ENCODE results near the gene KDM7A.
A peak's percentile ranks its signal among the peaks of the same experiment; 100 is the strongest.

KDM7A gene

DNA sequence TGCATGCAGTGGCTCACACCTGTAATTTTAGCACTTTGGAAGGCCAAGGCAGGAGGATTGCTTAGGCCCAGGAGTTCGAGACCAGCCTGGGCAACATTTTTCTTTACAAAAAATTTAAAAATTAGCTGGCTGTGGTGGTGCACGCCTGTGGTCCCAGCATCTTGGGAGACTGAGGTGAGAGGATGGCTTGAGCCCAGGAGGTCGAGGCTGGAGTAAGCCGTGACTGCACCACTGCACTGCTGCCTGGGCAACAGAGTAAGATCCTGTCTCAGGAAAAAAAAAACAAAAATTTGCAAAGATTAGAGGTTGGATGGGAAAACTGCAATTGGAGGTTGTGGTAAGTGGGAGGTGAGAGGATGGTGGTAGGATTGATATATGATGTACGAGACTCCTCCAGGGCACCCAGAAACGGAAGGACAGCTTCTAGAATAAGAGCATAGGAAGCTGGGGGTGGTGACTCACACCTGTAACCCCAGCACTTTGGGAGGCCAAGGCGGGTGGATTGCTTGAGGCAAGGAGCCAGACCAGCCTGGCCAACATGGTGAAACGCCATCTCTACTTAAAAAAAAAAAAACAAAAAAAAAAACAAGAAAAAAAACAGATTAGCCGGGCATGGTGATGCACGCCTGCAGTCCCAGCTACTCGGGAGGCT is 94.9 kb downstream of the KDM7A start:
- peaks cover 3 to 5% of the 10 kb centered on the region in 2 donors for H3K4me1 ChIP-seq (ENCODE audit: control insufficient read depth in 1 of 2, insufficient read depth in 2 of 2, low read length in 2 of 2)
- H3K27ac ChIP-seq (ENCODE audit: low read length): no peak overlapping the region
- H3K4me3 ChIP-seq (ENCODE audit: low read depth in 1 of 2, low read length in 2 of 2): no peak overlapping the region
- no peaks in the 10 kb centered on the region for H3K9me3 ChIP-seq (ENCODE audit: control insufficient read depth in 1 of 2, low read length in 2 of 2)
- no peaks in the 10 kb centered on the region for H3K27me3 ChIP-seq (ENCODE audit: low read depth, low read length)
- H3K36me3 ChIP-seq (ENCODE audit: control insufficient read depth in 1 of 2, insufficient read depth in 2 of 2, low read length in 2 of 2): no peaks in the 10 kb centered on the region

DNA sequence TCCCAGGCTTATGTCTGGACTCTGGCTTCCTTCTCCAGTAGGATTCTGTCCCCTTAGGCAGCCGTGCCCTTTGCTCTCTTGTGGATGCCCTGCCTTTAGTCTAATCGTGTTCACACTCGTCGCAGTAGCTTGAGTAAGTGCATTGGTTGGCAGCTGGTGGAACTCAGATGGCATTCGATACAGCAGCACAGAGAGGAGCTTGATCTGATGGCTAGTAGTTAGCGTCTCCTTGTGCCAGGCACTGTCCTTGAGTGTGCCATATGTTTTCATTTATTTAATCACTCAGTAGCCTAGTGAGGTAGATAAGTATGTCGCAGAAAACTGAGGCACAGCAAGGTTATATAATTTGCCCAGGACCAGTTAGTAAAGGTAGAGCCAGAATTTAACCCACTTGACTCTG is 95.9 kb downstream of the KDM7A start:
- Histone ChIP-seq H3K4me3 (ENCODE audit: low read depth in 1 of 2, low read length in 2 of 2) (no peak overlapping the region), H3K36me3 (ENCODE audit: control insufficient read depth in 1 of 2, insufficient read depth in 2 of 2, low read length in 2 of 2) (no peaks in the 10 kb centered on the region), H3K4me1 (ENCODE audit: control insufficient read depth in 1 of 2, insufficient read depth in 2 of 2, low read length in 2 of 2) (peaks cover 3 to 5% of the 10 kb centered on the region in 2 donors), H3K27ac (ENCODE audit: low read length) (no peak overlapping the region), H3K27me3 (ENCODE audit: low read depth, low read length) (no peaks in the 10 kb centered on the region), H3K9me3 (ENCODE audit: control insufficient read depth in 1 of 2, low read length in 2 of 2) (no peaks in the 10 kb centered on the region)

DNA sequence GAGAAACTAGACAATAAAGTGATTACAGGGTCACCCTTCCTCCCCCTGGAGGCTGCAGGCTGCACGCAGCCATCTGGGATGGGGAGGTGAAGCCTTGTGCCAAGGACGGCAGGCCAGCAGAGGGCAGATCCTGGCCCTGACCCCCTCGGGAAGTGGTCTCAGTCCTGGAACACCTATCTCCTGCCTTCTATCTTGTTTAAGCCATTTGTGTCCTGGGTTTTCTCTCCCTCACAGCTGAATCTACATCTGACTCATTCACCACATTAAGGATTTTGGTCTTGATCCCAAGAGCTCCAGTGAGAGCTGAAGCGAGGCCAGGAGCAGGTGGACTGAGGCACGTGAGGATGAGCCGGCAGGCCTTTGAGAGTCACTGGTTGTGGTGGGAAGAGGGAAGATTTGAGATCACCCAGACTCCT is 97.7 kb downstream of the KDM7A start:
- Histone ChIP-seq H3K4me1 (ENCODE audit: control insufficient read depth in 1 of 2, insufficient read depth in 2 of 2, low read length in 2 of 2) (peaks cover 3 to 5% of the 10 kb centered on the region in 2 donors), H3K4me3 (ENCODE audit: low read depth in 1 of 2, low read length in 2 of 2) (no peak overlapping the region), H3K27ac (ENCODE audit: low read length) (no peak overlapping the region), H3K27me3 (ENCODE audit: low read depth, low read length) (no peaks in the 10 kb centered on the region), H3K9me3 (ENCODE audit: control insufficient read depth in 1 of 2, low read length in 2 of 2) (no peaks in the 10 kb centered on the region), H3K36me3 (ENCODE audit: control insufficient read depth in 1 of 2, insufficient read depth in 2 of 2, low read length in 2 of 2) (no peaks in the 10 kb centered on the region)

DNA sequence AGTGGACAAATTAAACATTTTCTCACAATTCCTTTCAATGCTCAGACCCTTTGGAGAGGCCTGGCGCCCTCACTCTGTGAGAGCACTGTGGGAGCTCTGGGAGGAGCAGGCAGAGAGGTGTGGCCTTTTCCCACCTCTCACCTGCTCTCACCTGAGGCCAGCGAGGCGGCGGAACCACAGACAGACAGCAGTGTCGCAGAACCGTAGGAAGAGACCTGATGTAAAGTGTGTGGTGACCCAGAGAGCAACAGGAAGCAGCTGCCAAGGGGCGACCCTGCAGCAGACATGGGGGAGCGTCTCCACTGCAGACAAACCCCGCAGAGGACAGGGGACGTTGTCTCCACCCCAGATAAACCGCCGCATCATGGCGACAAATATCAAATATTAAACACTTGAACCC is 98.4 kb downstream of the KDM7A start:
- peaks cover 3 to 5% of the 10 kb centered on the region in 2 donors for H3K4me1 ChIP-seq (ENCODE audit: control insufficient read depth in 1 of 2, insufficient read depth in 2 of 2, low read length in 2 of 2)
- no peak overlapping the region for H3K4me3 ChIP-seq (ENCODE audit: low read depth in 1 of 2, low read length in 2 of 2)
- H3K27me3 ChIP-seq (ENCODE audit: low read depth, low read length): no peaks in the 10 kb centered on the region
- H3K27ac ChIP-seq (ENCODE audit: low read length): no peak overlapping the region
- no peaks in the 10 kb centered on the region for H3K36me3 ChIP-seq (ENCODE audit: control insufficient read depth in 1 of 2, insufficient read depth in 2 of 2, low read length in 2 of 2)
- H3K9me3 ChIP-seq (ENCODE audit: control insufficient read depth in 1 of 2, low read length in 2 of 2): no peaks in the 10 kb centered on the region

DNA sequence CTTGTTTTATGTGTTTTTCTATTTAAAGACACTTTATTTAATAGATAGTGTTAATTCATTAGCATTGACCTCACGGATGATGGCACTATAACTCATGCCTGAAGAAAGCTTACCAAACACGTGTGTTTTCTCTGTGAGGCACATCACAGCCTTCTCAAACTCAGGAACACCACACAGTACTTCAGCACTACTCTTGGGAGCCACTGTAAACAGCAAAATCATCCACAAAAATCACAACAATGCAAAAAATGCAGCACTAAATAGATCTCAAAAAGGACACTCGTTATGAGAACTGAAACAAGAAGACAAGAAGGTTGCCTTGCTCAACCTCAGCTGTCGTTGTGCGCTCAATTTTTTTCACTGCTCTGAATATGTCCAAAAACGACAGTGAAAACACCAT is 102.0 kb downstream of the KDM7A start:
- no peak overlapping the region for H3K27ac ChIP-seq (ENCODE audit: low read length)
- H3K36me3 ChIP-seq (ENCODE audit: control insufficient read depth in 1 of 2, insufficient read depth in 2 of 2, low read length in 2 of 2): no peaks in the 10 kb centered on the region
- H3K27me3 ChIP-seq (ENCODE audit: low read depth, low read length): no peaks in the 10 kb centered on the region

DNA sequence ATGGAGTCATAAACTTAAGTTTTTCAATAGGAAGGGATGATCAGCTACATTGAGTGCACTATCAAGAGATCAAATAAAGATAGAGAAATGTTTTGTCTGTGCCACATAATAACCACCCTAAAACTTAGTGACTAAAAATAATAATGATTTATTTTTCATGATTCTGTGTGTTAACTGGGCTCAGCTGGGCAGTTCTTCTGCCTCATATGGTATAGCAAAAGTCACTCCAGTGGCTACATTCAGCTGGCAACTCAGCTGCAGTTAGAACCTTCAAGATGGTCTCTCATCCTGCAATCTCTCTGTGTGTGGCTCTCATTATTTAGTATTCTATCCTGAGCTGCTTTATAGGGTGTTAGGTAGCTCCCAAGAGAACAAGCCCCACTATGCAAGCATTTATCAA is 106.2 kb downstream of the KDM7A start:
- H3K27ac ChIP-seq (ENCODE audit: low read length): no peak overlapping the region
- H3K4me1 ChIP-seq (ENCODE audit: control insufficient read depth in 1 of 2, insufficient read depth in 2 of 2, low read length in 2 of 2): no peaks in the 10 kb centered on the region
- H3K36me3 ChIP-seq (ENCODE audit: control insufficient read depth in 1 of 2, insufficient read depth in 2 of 2, low read length in 2 of 2): no peaks in the 10 kb centered on the region

More for the DNA sequence above, 102.0 kb downstream of the KDM7A start:
- H3K9me3 ChIP-seq (ENCODE audit: control insufficient read depth in 1 of 2, low read length in 2 of 2): peaks cover 0 to 3% of the 10 kb centered on the region in 2 donors
- no peak overlapping the region for H3K4me3 ChIP-seq (ENCODE audit: low read depth in 1 of 2, low read length in 2 of 2)
- peaks cover 3 to 5% of the 10 kb centered on the region in 2 donors for H3K4me1 ChIP-seq (ENCODE audit: control insufficient read depth in 1 of 2, insufficient read depth in 2 of 2, low read length in 2 of 2)

DNA sequence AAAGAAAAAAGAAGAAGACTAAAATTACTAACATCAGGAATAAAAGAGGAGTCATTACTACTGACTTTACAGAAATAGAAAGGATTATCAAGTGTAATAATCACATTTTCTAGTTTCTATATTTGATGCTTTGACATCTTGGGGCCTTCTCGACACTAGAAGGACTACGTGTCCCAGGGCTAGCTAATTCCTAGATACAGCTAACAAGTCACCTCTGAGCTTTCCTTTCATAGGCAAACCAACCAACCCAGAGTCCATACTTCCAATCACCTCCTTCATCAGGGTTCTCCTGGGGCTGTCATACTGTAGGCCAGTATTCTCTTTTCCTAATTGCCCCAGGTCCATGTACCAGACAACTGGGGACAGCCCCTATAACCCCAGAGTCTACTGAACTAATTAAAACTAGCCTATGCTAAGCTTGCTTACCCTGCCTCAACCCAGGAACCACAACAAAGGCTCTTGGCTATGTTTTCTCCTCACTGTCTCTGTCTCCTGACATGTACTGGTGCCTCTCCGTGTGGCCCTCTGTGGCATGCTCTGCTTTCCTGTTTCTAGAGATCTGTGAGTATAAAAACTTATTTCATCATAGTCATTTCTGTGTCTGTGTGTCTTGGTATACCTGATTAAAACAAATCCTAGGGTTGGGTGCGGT is 107.4 kb downstream of the KDM7A start:
- no peak overlapping the region for H3K27ac ChIP-seq (ENCODE audit: low read length)
- peaks cover 6 to 11% of the 10 kb centered on the region in 2 donors for H3K9me3 ChIP-seq (ENCODE audit: control insufficient read depth in 1 of 2, low read length in 2 of 2)
- H3K4me3 ChIP-seq (ENCODE audit: low read depth in 1 of 2, low read length in 2 of 2): no peak overlapping the region
- H3K27me3 ChIP-seq (ENCODE audit: low read depth, low read length): no peaks in the 10 kb centered on the region
- no peaks in the 10 kb centered on the region for H3K36me3 ChIP-seq (ENCODE audit: control insufficient read depth in 1 of 2, insufficient read depth in 2 of 2, low read length in 2 of 2)
- H3K4me1 ChIP-seq (ENCODE audit: control insufficient read depth in 1 of 2, insufficient read depth in 2 of 2, low read length in 2 of 2): no peaks in the 10 kb centered on the region

More for the DNA sequence above, 106.2 kb downstream of the KDM7A start:
- Histone ChIP-seq H3K27me3 (ENCODE audit: low read depth, low read length) (no peaks in the 10 kb centered on the region), H3K9me3 (ENCODE audit: control insufficient read depth in 1 of 2, low read length in 2 of 2) (peaks cover 6 to 11% of the 10 kb centered on the region in 2 donors), H3K4me3 (ENCODE audit: low read depth in 1 of 2, low read length in 2 of 2) (no peak overlapping the region)

DNA sequence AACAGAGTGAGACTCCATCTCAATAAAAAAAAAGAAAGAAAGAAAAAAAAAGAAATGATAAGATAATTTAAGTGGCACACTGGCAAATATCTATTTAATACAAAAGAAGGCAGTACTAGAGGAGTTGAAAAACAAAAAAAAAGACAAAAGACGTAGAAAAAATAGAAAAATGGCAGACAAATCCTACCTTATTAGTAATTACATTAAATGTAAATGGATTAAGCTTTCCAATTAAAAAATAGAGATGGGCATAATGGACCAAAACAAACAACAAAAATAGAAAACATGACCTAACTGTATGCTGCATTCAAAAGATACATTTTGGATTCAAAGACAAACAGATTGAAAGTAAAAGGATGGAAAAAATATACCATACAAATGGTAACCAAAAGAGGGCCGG is 108.8 kb downstream of the KDM7A start:
- H3K27me3 ChIP-seq (ENCODE audit: low read depth, low read length): no peaks in the 10 kb centered on the region
- no peaks in the 10 kb centered on the region for H3K36me3 ChIP-seq (ENCODE audit: control insufficient read depth in 1 of 2, insufficient read depth in 2 of 2, low read length in 2 of 2)
- no peaks in the 10 kb centered on the region for H3K4me1 ChIP-seq (ENCODE audit: control insufficient read depth in 1 of 2, insufficient read depth in 2 of 2, low read length in 2 of 2)
- no peak overlapping the region for H3K4me3 ChIP-seq (ENCODE audit: low read depth in 1 of 2, low read length in 2 of 2)
- H3K27ac ChIP-seq (ENCODE audit: low read length): no peak overlapping the region
- peaks cover 6 to 11% of the 10 kb centered on the region in 2 donors for H3K9me3 ChIP-seq (ENCODE audit: control insufficient read depth in 1 of 2, low read length in 2 of 2)

DNA sequence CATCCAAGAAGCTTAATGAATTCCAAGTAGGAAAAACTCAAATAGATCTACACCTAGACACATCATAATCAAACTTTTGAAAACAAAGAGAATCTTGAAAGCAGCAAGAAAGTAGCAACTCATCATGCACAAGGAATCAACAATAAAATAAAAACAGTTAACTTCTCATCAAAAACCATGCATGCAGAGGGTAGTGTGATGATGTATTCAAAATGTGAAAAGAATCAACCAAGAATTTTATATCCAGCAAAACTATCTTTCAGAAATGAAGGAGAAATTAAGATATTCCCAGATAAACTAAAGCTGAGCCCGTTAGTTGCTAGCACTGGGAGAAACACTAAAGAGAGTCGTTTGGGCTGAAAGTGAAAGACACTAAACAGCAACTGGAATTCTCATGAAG is 109.7 kb downstream of the KDM7A start:
- Histone ChIP-seq H3K9me3 (ENCODE audit: control insufficient read depth in 1 of 2, low read length in 2 of 2) (peaks cover 6 to 11% of the 10 kb centered on the region in 2 donors), H3K4me1 (ENCODE audit: control insufficient read depth in 1 of 2, insufficient read depth in 2 of 2, low read length in 2 of 2) (no peaks in the 10 kb centered on the region), H3K27me3 (ENCODE audit: low read depth, low read length) (no peaks in the 10 kb centered on the region), H3K27ac (ENCODE audit: low read length) (no peak overlapping the region), H3K4me3 (ENCODE audit: low read depth in 1 of 2, low read length in 2 of 2) (no peak overlapping the region), H3K36me3 (ENCODE audit: control insufficient read depth in 1 of 2, insufficient read depth in 2 of 2, low read length in 2 of 2) (no peaks in the 10 kb centered on the region)

DNA sequence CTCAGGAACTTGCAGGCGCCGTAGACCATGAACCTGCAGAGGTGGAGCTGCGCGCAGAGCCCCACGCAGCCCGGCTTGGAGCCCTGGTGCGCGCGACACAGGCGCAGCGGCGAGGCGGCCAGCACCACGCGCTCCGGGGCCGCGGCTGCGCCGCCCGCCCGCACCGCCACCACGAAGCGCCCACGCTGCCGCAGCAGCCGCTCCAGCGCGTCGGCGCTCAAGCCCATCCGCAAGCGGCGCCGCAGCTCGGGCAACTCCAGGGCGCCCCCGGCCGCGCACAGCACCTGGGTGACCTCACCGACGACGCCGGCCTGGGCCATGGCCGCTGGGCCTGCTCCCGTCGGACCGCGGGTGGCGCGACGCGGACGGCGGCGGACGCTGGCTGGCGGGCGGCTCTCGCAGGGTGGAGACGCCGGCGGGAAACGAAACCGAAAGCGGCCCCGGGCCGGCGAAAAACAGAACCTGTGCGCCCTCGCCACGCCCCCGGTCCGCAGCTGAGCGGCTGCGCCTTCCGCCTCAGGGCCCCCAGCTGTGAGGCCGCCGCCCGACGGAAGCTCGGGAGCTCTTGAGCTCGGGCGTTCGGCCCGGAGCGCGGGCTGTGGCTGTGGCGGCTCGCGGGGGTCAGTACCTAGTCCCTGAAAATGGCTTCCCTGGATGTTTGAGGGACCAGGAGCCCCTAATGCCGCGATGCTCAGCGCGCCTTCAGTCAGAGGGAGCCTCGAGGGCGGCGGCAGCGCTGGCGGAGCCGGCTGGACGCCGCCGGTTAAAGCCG is 114.1 kb downstream of the KDM7A start, which contains the start of gene PARP12:
Gene PARP12 (minus strand): TSS at position 424 of the 772 bp plus-strand sequence. CDS start 104 bp downstream, at position 320.
- H3K36me3 ChIP-seq (ENCODE audit: control insufficient read depth in 1 of 2, insufficient read depth in 2 of 2, low read length in 2 of 2): no peaks in the 10 kb centered on the region
- H3K9me3 ChIP-seq (ENCODE audit: control insufficient read depth in 1 of 2, low read length in 2 of 2): peaks cover 6 to 9% of the 10 kb centered on the region in 2 donors
- H3K4me1 ChIP-seq (ENCODE audit: control insufficient read depth in 1 of 2, insufficient read depth in 2 of 2, low read length in 2 of 2): peaks cover 5 to 17% of the 10 kb centered on the region in 2 donors

DNA sequence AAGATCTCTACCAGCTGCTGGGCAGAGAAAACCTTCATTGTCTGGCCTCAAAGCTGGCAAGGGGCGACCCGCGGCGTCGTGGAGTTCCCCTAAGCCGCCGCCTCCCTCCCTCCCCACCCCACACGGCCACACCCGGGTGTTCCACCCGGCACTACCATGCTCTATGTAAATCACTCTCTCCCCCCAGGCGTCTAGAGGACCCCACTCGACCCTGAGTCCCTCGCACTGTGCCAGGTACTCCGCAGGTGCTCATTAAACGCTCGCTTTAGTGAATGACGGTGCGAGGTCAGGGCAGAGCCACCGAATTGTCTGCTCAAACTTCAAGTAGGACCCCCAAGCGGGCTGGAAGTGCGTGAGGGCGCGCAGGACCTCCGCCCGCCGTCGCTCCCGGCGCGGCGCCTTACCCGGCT is 114.7 kb downstream of the KDM7A start:
- Histone ChIP-seq H3K9me3 (ENCODE audit: control insufficient read depth in 1 of 2, low read length in 2 of 2) (peaks cover 1 to 5% of the 10 kb centered on the region in 2 donors), H3K27me3 (ENCODE audit: low read depth, low read length) (no peaks in the 10 kb centered on the region), H3K36me3 (ENCODE audit: control insufficient read depth in 1 of 2, insufficient read depth in 2 of 2, low read length in 2 of 2) (peaks cover 0 to 5% of the 10 kb centered on the region in 2 donors), H3K4me1 (ENCODE audit: control insufficient read depth in 1 of 2, insufficient read depth in 2 of 2, low read length in 2 of 2) (peaks cover 5 to 17% of the 10 kb centered on the region in 2 donors), H3K27ac (ENCODE audit: low read length) (peak overlapping the region; percentile 49), H3K4me3 (ENCODE audit: low read depth in 1 of 2, low read length in 2 of 2) (peak overlapping the region; percentile 67 to 75)

More for the DNA sequence above, 114.1 kb downstream of the KDM7A start, which contains the start of gene PARP12:
- Histone ChIP-seq H3K27ac (ENCODE audit: low read length) (peak within 1 kb of the TSS; percentile 49), H3K4me3 (ENCODE audit: low read depth in 1 of 2, low read length in 2 of 2) (peak within 1 kb of the TSS; percentile 67 to 75), H3K27me3 (ENCODE audit: low read depth, low read length) (no peaks in the 10 kb centered on the region)

Measured in muscle layer of duodenum (tissue), 2 donors.